K562 (cell line): ENCODE data around the gene UNC13A. TPM values are rescaled to one million over a fixed set of nuclear protein-coding genes. Genes with fewer than 3 reads are reported as not detected.

Source experiments
- BCOR ChIP-seq: fragments of 450-650 bp; IDR thresholded peaks from 2 replicates; pipeline ENCODE4 v1.6.1; 2016
- E4F1 ChIP-seq: fragments of 250-450 bp; sonication (Bioruptor Pico); IDR thresholded peaks from 2 replicates; pipeline ENCODE4 v1.5.0; 2021; ENCODE audit warnings: mild to moderate bottlenecking, borderline replicate concordance
- NONO ChIP-seq, 2 experiments: fragments of 200-400 bp in 1 of 2; fragments of 450-650 bp in 1 of 2; formaldehyde crosslinking in 1 of 2; IDR thresholded peaks; 2 replicates each; pipeline ENCODE4 v1.6.1; 2017; ENCODE audit warnings: low read depth in 2 of 2, mild to moderate bottlenecking in 2 of 2, moderate library complexity in 2 of 2, low read length in 1 of 2
- RBM34 ChIP-seq: fragments of 200-400 bp; formaldehyde crosslinking; IDR thresholded peaks from 2 replicates; pipeline ENCODE4 v1.6.1; 2018; ENCODE audit warnings: low read length, borderline replicate concordance; ENCODE audit not compliant: insufficient read depth
- SETDB1 ChIP-seq: IDR thresholded peaks from one replicate; pipeline ENCODE4 v1.6.1; 2012; ENCODE audit warnings: low read length, control low read depth, inconsistent platforms
- THRA ChIP-seq: fragments of 450-650 bp; IDR thresholded peaks from 2 replicates; pipeline ENCODE4 v1.6.1; 2017; ENCODE audit warnings: mild to moderate bottlenecking, moderate library complexity
- TRIM28 ChIP-seq: fragments of 450-650 bp; IDR thresholded peaks from 2 replicates; pipeline ENCODE4 v1.6.1; 2017
- TSC22D4 ChIP-seq: fragments of 450-650 bp; IDR thresholded peaks from 2 replicates; pipeline ENCODE4 v1.6.1; 2016; ENCODE audit warnings: missing genetic modification characterization, missing biosample characterization, control low read depth
- ZBTB11 ChIP-seq, 3 experiments: fragments of 200-800 bp in 1 of 3; fragments of 250-450 bp in 1 of 3; fragments of 450-650 bp in 1 of 3; sonication (Bioruptor Pico) in 1 of 3; sonication (Bioruptor generic) in 1 of 3; formaldehyde crosslinking in 1 of 3; IDR thresholded peaks; 2 replicates each; pipeline versions ENCODE4 v1.6.1 to v1.8.0; 2016 to 2022; ENCODE audit warnings: mild to moderate bottlenecking in 2 of 3, missing genetic modification characterization in 2 of 3, missing compliant biosample characterization in 1 of 3, moderate library complexity in 1 of 3
- ZKSCAN1 ChIP-seq: fragments of 150-350 bp; IDR thresholded peaks from 2 replicates; pipeline ENCODE4 v1.6.1; 2016; ENCODE audit warnings: low read depth, low read length
- ZNF23 ChIP-seq: fragments of 250-450 bp; sonication (Bioruptor Pico); IDR thresholded peaks from 2 replicates; pipeline ENCODE4 v1.4.0; 2020; ENCODE audit warnings: mild to moderate bottlenecking
- ZNF398 ChIP-seq: fragments of 250-450 bp; sonication (Bioruptor Pico); IDR thresholded peaks from 2 replicates; pipeline ENCODE4 v1.8.0; 2021; ENCODE audit warnings: moderate library complexity, mild to moderate bottlenecking, inconsistent platforms
- ZNF41 ChIP-seq: fragments of 250-450 bp; sonication (Bioruptor Pico); conservative IDR thresholded peaks from 2 replicates; pipeline ENCODE4 v1.4.0; 2020; ENCODE audit warnings: mild to moderate bottlenecking
- polyA plus RNA-seq, 8 experiments: library from polyadenylated mRNA; depleted of rRNA in 4 of 8; stranded (reverse) in 5 of 8; unstranded in 3 of 8; fragments of >200 nt; fragmentation: Nextera tagmentation in 2 of 8; fragmentation: Illumina TruSeq in 1 of 8; extraction: Ambion mirVana in 2 of 8; extraction: Trizol in 1 of 8; gene quantifications; 2 replicates each; pipeline versions ENCODE4 v1.2.1 to v1.2.3, GENCODE V29; 2011 to 2014; ENCODE audit warnings: inconsistent platforms in 1 of 8, missing spikeins in 1 of 8
- total RNA-seq, 7 experiments: library from RNA; depleted of rRNA in 6 of 7; stranded (reverse); fragments of >200 nt in 6 of 7; fragmentation: Illumina TruSeq in 2 of 7; extraction: Trizol in 2 of 7; gene quantifications; 2 replicates each; pipeline versions ENCODE4 v1.2.1 to v1.2.3, GENCODE V29; 2011 to 2021; ENCODE audit warnings: low replicate concordance in 1 of 7
- TF ChIP-seq, protein P1 (sequence below): fragments of 250-450 bp; sonication (Bioruptor Pico); IDR thresholded peaks from 2 replicates; pipeline ENCODE4 v1.4.0; 2020; ENCODE audit warnings: mild to moderate bottlenecking, moderate library complexity

Gene UNC13A
- total and polyA plus RNA-seq, 9 of the 15 experiments (the other 6 are each of a cell fraction or from before 2014, with no cell fraction given) = 0.03 to 1.0 (median 0.25) TPM

DNA sequence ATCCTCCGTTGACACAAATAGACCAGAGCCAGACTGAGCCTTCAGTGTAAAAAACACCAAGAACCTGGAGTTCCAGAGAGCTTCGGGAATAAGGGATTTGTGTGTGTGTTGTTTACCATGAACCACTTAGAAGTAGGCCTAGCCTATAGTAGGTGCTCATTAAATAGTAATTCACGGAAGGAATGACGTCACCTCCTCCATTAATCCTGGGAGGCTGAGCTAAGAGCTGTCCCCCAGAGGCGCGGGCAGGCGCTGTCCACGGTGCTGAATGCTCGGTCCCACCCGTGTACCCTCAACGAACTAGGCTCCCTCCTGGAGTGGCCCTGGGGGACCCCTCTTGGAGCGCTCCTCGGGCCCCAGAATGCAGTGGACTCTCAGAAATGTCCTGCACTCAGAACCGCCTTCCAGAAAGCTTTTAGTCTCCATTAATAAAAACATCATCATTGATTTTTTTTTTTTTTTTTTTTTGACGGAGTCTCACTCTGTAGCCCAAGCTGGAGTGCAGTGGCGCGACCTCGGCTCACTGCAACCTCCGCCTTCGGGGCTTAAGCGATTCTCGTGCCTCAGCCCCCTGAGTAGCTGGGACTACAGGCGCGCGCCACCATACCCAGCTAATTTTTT lies 6.5 kb downstream of the UNC13A start (continued):
- no peak for TF ChIP-seq ZBTB11 (CRISPR knock-in tag; IDR thresholded peaks at IDR 0.05)
- peak; percentile 68 for TF ChIP-seq BCOR
- TF ChIP-seq ZNF398 = no peak
- no peak for TF ChIP-seq TSC22D4 (tag)
- no peak for TF ChIP-seq ZKSCAN1
- TF ChIP-seq, protein P1, sequence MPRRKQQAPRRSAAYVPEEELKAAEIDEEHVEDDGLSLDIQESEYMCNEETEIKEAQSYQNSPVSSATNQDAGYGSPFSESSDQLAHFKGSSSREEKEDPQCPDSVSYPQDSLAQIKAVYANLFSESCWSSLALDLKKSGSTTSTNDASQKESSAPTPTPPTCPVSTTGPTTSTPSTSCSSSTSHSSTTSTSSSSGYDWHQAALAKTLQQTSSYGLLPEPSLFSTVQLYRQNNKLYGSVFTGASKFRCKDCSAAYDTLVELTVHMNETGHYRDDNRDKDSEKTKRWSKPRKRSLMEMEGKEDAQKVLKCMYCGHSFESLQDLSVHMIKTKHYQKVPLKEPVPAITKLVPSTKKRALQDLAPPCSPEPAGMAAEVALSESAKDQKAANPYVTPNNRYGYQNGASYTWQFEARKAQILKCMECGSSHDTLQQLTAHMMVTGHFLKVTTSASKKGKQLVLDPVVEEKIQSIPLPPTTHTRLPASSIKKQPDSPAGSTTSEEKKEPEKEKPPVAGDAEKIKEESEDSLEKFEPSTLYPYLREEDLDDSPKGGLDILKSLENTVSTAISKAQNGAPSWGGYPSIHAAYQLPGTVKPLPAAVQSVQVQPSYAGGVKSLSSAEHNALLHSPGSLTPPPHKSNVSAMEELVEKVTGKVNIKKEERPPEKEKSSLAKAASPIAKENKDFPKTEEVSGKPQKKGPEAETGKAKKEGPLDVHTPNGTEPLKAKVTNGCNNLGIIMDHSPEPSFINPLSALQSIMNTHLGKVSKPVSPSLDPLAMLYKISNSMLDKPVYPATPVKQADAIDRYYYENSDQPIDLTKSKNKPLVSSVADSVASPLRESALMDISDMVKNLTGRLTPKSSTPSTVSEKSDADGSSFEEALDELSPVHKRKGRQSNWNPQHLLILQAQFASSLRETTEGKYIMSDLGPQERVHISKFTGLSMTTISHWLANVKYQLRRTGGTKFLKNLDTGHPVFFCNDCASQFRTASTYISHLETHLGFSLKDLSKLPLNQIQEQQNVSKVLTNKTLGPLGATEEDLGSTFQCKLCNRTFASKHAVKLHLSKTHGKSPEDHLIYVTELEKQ (CRISPR knock-in tag) = no peak
- no peak for TF ChIP-seq RBM34
- no peak for TF ChIP-seq E4F1 (CRISPR knock-in tag)
- no peak for TF ChIP-seq TRIM28
- no peak for TF ChIP-seq THRA
- TF ChIP-seq ZNF23 (CRISPR knock-in tag) = no peak
- TF ChIP-seq SETDB1 = no peak
- no peak for TF ChIP-seq ZNF41 (CRISPR knock-in tag)
- 0 out of 4 replicates have a peak, but pooled peaks of 1 of the 2 experiments have one; percentile 21 for TF ChIP-seq NONO (IDR thresholded peaks at IDR 0.05; ENCODE audit: low read depth in 2 of 2, low read length in 1 of 2)
